ENCODE measurements around the gene ADGRL2.
"Not testable (repeated sequence)": the region's sequence is repeated elsewhere in the genome, so short reads cannot be mapped to it uniquely, and the experiment has no call there.

The ADGRL2 gene

DNA sequence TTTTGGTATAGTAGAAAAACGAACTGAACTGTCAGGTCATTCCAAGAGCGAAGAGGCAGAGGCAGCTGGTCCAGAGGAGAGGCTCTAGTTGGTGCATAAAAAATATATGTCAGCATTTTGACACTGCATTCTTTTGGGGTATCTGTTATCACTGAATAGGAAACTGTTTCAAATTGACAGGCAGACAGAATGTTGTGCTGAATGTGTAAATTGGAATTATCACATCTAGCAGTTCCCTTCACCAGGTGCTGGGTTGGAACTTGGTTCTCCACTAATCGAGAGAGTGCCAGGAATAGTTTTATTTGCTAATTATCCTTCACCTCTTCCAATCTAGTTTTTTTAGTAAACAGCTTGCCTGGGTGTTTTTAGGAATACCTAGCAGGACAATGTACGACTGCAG lies 52.2 kb downstream of the ADGRL2 start:
- no peak for ATAC-seq
- no peaks in the 10 kb centered on the region for H3K27me3 Mint-ChIP-seq
- no peaks in the 10 kb centered on the region for H3K4me1 Mint-ChIP-seq
- H3K27ac Mint-ChIP-seq = no peak overlapping the region
- no peaks in the 10 kb centered on the region for H3K9me3 Mint-ChIP-seq
- no peak for DNase-seq
- no peak overlapping the region for H3K4me3 Mint-ChIP-seq

DNA sequence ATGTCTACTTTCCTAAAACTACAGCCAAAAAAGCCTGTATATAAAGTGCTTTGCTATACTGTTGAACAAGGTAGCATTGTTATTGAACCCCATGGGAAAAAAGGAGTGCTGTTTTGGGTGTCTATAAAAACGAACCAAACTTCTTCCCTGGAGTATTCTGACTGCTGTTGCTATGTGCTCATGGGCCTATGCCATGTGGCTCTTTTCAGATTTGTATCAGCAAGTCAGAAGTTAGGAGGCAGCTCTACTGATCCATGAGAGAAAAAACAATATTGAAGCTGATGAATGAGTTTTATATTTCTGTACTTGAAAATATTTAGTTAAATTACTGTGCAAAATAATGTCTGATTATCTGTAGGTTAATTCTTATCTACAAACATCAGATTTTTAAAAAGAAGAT lies 66.5 kb downstream of the ADGRL2 start:
- H3K4me1 Mint-ChIP-seq = no peaks in the 10 kb centered on the region
- H3K27me3 Mint-ChIP-seq = no peaks in the 10 kb centered on the region
- H3K9me3 Mint-ChIP-seq = peaks cover 4 to 9% of the 10 kb centered on the region in 2 donors
- ATAC-seq (no peak), DNase-seq (no peak)
- no peak overlapping the region for H3K4me3 Mint-ChIP-seq
- H3K27ac Mint-ChIP-seq = no peak overlapping the region

DNA sequence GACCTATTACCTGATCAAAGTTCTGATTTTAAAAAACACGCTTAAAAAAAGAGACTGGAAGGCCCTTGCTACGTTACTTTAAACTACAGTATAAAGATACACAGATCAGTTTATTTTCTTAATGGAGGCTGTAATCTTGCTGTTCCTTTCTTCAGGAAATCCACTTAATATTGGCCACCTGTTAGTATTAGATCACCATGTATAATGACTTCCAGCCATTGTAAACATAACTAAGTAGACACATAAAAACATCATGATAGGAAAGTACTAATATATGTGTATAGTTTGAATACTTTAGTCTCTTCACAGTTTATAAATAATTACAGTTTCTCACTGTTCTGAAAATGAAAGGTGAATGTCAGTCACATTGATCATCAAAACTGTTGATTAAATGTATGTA lies 68.6 kb downstream of the ADGRL2 start:
- DNase-seq (no peak), ATAC-seq (no peak)
- H3K27ac Mint-ChIP-seq = no peak overlapping the region
- H3K9me3 Mint-ChIP-seq = peaks cover 7 to 9% of the 10 kb centered on the region in 2 donors
- H3K4me1 Mint-ChIP-seq = no peaks in the 10 kb centered on the region
- no peak overlapping the region for H3K4me3 Mint-ChIP-seq
- H3K27me3 Mint-ChIP-seq = no peaks in the 10 kb centered on the region

DNA sequence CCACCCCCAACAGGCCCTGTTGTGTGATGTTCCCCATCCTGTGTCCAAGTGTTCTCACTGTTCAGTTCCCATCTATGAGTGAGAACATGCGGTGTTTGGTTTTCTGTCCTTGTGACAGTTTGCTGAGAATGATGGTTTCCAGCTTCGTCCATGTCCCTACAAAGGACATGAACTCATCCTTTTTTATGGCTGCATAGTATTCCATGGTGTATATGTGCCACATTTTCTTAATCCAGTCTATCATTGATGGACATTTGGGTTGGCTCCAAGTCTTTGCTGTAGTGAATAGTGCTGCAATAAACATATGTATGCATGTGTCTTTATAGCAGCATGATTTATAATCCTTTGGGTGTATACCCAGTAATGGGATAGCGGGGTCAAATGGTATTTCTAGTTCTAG lies 70.4 kb downstream of the ADGRL2 start:
- H3K27me3 Mint-ChIP-seq, ATAC-seq, H3K9me3 Mint-ChIP-seq: not testable (repeated sequence)

DNA sequence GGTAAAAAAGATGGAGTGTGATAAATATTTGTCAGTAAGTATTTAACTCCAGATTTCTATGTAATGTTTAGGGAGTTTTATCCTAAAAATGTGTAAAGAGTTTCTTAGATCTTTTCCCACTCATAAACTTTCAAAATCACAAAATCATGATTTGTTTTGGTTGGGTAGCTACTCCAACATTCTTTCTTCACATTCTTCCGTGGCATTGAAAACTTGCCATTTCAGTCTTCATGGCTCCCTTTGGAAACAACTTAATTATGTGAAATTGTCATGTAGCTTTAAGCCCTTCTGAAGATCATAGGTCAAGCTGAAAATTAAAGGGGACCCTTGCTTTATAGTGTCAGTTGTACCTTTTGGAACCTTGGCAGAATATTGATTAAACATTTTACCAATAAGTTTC lies 73.2 kb downstream of the ADGRL2 start:
- DNase-seq = no peak
- Mint-ChIP-seq H3K4me3 (no peak overlapping the region), H3K4me1 (no peaks in the 10 kb centered on the region), H3K27me3 (no peaks in the 10 kb centered on the region), H3K9me3 (peaks cover 1 to 7% of the 10 kb centered on the region in 2 donors), H3K27ac (no peak overlapping the region)
- ATAC-seq = no peak

More for the DNA sequence above, 70.4 kb downstream of the ADGRL2 start:
- not testable (repeated sequence) for H3K27ac Mint-ChIP-seq, DNase-seq, H3K4me3 Mint-ChIP-seq, H3K4me1 Mint-ChIP-seq

DNA sequence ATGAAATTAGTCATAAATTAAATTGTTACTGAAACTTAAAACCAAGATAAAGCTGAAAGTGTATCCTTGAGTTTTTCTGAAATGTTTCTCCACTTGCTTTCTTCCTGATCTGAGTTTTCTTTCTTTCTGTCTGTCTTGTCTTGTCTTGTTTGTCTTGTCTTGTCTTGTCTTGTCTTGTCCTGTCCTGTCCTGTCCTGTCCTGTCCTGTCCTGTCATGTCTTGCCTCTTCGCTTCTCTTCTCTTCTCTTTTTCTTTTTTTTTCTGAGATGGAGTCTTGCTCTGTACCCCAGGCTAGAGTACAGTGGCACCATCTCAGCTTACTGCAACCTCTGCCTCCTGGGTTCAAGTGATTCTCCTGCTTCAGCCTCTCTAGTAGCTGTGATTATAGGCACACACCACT lies 73.7 kb downstream of the ADGRL2 start:
- Mint-ChIP-seq H3K27ac (no peak overlapping the region), H3K4me1 (no peaks in the 10 kb centered on the region), H3K27me3 (no peaks in the 10 kb centered on the region), H3K4me3 (no peak overlapping the region), H3K9me3 (peaks cover 0 to 7% of the 10 kb centered on the region in 2 donors)
- ATAC-seq = no peak
- DNase-seq = no peak

DNA sequence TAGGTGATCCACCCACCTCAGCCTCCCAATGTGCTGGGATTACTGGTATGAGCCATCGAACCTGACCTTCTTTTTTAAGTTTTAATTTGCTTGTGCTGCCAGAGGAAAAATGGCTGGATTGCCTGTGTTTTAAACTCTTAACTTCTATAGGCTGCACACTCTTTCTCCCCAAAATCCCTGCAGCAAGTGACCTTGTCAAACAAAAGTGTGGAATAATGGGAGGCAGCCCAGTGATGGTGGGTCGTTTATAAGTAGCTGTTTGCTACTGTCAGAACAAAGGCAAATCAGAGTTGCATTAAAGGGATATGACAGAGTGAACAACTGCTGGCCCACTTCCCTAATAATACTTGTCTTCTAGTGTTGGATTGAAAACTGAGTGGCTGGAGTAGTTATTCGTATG lies 74.2 kb downstream of the ADGRL2 start:
- DNase-seq (no peak), ATAC-seq (no peak)

DNA sequence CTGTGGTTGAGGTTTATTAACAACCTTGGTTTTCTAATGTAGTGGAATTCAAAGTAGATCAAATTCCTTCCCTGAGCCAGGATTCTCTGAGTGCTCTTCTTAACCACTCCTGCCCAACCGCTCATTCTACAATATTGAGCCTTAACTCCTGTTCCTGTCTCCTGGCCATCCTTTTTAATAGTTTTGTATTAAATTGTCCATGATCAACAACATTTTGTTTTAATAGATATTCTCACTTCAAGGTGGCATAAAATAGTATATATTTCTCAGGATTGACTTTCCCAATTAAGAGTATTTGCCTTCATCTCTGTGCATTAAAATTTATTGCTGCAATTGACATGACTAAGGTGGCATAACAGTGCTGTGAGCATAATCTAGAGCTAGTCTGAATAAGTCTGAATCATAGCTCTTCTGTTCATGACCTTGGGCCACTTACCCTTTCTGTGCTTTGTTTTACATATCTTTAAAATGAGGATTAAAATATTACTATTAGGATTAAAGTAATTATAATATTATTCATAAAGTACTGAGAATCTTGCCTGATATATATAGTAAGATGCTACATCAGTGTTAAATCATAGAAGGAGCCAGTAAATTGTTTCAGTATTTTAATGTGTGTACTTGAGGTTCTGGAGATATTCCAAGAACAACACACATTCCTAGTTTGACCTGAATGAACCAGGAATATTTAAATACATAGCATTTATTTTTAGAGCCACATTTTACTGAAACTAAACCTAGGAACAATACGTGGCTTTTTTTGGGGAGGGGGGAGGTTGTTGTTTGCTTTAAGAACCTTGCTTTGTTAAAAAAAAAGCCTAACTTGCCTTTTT lies 76.4 kb downstream of the ADGRL2 start:
- Mint-ChIP-seq H3K9me3 (peaks cover 0 to 4% of the 10 kb centered on the region in 2 donors), H3K4me3 (no peak overlapping the region), H3K4me1 (no peaks in the 10 kb centered on the region), H3K27ac (no peak overlapping the region), H3K27me3 (no peaks in the 10 kb centered on the region)
- DNase-seq = no peak
- no peak for ATAC-seq

More for the DNA sequence above, 74.2 kb downstream of the ADGRL2 start:
- Mint-ChIP-seq H3K4me3 (no peak overlapping the region), H3K27ac (no peak overlapping the region), H3K27me3 (no peaks in the 10 kb centered on the region), H3K9me3 (peaks cover 0 to 7% of the 10 kb centered on the region in 2 donors), H3K4me1 (no peaks in the 10 kb centered on the region)

DNA sequence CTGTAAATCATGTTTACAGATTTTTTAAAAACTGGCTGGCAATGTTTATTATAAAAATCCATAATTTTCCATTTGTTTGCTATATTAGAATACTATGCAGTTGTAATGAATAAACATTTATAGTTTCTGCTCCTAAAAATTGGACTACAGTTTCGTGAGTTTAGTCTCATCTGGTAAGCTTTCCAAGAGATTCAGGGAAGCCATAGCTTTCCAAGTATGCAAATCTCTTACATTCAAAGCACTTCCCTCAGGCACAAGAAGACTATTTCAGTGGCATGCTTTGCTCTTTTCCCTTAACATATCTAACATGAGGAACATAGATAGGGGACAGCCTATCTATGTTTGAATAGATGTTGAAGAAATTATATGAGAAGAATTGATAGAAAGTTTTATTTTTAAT lies 77.2 kb downstream of the ADGRL2 start:
- no peaks in the 10 kb centered on the region for H3K4me1 Mint-ChIP-seq
- H3K9me3 Mint-ChIP-seq = no peaks in the 10 kb centered on the region
- no peak for ATAC-seq
- H3K27ac Mint-ChIP-seq = no peak overlapping the region
- no peaks in the 10 kb centered on the region for H3K27me3 Mint-ChIP-seq
- no peak for DNase-seq
- no peak overlapping the region for H3K4me3 Mint-ChIP-seq

DNA sequence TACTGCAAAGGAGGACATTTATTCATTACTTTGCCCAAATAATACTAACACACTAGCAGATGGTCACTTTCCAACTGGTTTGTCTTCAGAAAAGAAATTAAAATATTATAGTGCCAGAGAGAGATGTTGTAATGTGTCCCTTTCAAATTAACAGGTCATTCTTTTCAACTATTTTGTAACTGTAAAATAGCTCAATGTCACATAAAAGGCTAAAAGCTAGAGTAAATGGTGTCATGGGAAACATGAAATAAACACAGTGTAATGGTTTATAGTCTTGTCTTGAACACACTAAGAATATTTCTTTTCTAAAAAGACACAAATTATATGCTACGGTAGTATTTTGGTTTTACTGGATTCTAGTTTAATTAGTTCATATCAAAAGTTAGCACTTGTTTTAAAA lies 77.8 kb downstream of the ADGRL2 start:
- no peak overlapping the region for H3K4me3 Mint-ChIP-seq

DNA sequence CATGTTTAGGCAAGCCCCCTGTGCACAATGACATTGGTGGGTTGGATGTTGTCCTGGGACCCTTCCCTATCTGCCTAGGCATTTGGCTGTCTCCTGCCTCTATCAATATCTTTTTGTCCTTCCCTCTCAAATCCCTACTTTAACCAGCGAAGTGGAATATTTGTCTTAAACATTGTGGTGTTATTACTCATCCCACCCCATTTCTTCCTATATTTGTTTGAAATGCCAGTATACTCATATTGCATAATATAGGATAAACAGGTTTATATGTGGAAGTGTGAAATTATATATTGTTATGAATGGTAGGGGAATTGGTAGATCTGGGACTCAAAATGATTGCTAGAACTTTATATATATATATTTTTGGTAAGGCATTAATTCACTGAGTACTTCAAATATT lies 80.0 kb downstream of the ADGRL2 start:
- H3K9me3 Mint-ChIP-seq = no peaks in the 10 kb centered on the region
- H3K27ac Mint-ChIP-seq = no peak overlapping the region
- no peaks in the 10 kb centered on the region for H3K4me1 Mint-ChIP-seq
- ATAC-seq (no peak), DNase-seq (no peak)
- H3K27me3 Mint-ChIP-seq = no peaks in the 10 kb centered on the region
- no peak overlapping the region for H3K4me3 Mint-ChIP-seq

More for the DNA sequence above, 77.8 kb downstream of the ADGRL2 start:
- DNase-seq (no peak), ATAC-seq (no peak)
- H3K27ac Mint-ChIP-seq = no peak overlapping the region
- no peaks in the 10 kb centered on the region for H3K9me3 Mint-ChIP-seq
- no peaks in the 10 kb centered on the region for H3K4me1 Mint-ChIP-seq
- H3K27me3 Mint-ChIP-seq = no peaks in the 10 kb centered on the region

DNA sequence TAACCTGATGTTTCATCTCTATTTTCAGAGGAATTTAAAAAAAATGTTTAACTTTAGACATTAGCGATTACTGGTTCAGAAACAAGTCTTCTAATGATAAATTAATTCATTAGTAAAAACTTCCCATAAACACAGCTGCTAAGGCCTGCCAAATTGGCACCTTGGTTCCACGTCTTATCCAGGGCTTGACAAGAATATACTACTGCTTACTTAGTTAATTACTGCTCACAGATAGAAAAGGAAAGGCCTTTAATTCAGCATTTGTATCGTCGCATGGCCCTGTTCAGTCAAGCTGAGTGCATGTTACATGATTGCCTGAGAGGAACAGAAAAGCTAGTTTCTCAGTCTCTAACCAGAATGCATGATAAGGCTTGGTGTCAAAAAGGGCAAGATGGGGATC lies 84.6 kb downstream of the ADGRL2 start:
- DNase-seq (no peak), ATAC-seq (no peak)
- Mint-ChIP-seq H3K4me1 (no peaks in the 10 kb centered on the region), H3K27ac (no peak overlapping the region), H3K9me3 (no peaks in the 10 kb centered on the region), H3K27me3 (no peaks in the 10 kb centered on the region), H3K4me3 (no peak overlapping the region)

DNA sequence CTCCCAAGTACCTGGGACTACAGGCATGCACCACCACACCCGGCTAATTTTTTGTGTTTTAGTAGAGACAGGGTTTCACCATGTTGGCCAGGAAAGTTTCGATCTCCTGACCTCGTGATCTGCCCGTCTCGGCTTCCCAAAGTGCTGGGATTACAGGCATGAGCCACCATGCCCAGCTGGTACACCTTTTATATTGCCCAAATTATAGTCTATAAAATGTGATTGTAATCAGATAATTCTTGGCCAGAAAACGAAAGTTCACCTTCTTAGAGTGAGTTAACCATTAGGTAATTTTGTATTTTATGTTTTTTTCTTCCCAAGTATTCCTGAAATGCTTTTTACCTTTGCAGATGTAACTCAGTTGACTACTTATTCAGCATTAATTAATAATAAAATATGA lies 85.6 kb downstream of the ADGRL2 start:
- DNase-seq, H3K9me3 Mint-ChIP-seq, H3K27me3 Mint-ChIP-seq, H3K4me1 Mint-ChIP-seq, ATAC-seq, H3K27ac Mint-ChIP-seq, H3K4me3 Mint-ChIP-seq: not testable (repeated sequence)

DNA sequence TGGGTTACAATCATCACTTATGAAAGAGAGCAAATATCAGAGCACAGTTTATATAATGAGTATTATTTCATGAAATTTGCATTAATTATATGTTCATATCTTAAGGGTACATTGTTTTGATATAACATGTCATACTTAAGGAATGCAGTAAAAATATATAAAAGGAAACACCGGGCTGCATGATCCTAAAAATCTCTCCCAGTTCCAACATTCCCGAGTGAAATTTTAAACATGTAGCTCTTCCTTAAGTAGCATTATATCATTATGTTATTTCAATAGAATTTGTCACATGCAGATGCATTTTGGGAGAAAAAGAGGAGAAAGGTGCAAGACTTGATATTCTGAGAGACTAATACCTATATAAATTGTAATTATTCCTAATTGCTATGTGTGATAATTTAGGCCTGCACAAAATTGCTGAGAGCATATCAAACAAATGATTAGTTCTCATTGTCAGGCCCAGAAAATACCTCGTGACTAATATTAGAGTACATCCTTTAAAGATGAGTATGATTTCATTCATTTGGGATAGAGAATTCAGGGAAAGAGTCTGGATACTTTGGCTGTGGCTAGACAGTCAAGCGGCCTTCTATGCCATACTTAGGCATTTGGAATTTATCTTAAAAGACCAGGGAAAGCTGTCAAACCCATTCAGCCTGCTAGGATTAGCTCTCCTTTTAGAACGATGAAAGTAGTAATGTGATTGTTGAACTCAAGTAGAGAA lies 86.8 kb downstream of the ADGRL2 start:
- no peak for ATAC-seq

DNA sequence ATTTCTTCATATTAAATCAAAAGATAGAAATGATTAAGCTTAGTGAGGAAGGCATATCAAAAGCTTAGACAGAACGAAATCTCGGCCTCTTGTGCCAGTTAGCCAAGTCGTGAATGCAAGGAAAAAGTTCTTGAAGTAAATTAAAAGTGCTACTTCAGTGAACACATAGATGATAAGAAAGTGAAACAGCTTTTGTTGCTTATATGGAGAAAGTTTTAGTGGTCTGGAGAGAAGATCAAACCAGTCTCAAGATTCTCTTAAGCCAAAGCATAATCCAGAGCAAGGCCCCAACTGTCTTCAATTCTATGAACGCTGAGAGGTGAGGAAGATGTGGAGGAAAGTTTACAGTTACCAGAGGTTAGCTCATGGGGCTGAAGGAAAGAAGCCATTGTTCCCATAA lies 88.4 kb downstream of the ADGRL2 start:
- Mint-ChIP-seq H3K27me3 (no peaks in the 10 kb centered on the region), H3K9me3 (no peaks in the 10 kb centered on the region), H3K27ac (no peak overlapping the region), H3K4me3 (no peak overlapping the region), H3K4me1 (no peaks in the 10 kb centered on the region)
- DNase-seq (no peak), ATAC-seq (no peak)

More for the DNA sequence above, 86.8 kb downstream of the ADGRL2 start:
- no peak overlapping the region for H3K27ac Mint-ChIP-seq
- no peaks in the 10 kb centered on the region for H3K27me3 Mint-ChIP-seq
- DNase-seq = no peak
- no peaks in the 10 kb centered on the region for H3K4me1 Mint-ChIP-seq
- no peak overlapping the region for H3K4me3 Mint-ChIP-seq
- no peaks in the 10 kb centered on the region for H3K9me3 Mint-ChIP-seq

DNA sequence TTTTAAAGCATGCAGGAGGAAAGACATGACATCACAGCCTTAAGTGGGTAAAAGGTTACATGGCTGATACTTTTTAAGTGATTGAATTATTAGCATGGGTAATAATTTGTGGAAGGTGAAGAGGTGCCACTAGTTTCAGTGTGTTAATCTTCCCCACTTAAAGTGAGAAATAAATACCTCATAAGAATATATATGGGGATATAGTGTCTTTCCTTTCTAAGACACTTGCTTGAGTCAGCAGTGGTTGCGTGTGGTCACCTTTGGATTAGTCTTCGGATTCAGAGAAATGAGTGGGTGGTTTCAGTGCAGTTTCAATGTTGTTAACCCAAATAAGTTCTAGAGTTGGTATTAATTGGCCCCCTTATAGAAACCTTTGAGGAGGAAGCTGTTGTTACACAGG lies 94.1 kb downstream of the ADGRL2 start:
- Mint-ChIP-seq H3K27ac (no peak overlapping the region), H3K4me3 (no peak overlapping the region), H3K9me3 (no peaks in the 10 kb centered on the region), H3K27me3 (no peaks in the 10 kb centered on the region), H3K4me1 (no peaks in the 10 kb centered on the region)
- no peak for ATAC-seq
- DNase-seq = no peak

Measured in stimulated activated naive CD8-positive, alpha-beta T cell treated with anti-CD3 and anti-CD28 coated beads, Interleukin-15, amount 100 ng/mL, for 72 hours (primary cell).